GM18526 (cell line): ENCODE measurements around the gene CD99.

Source experiments
- POLR2A ChIP-seq: IDR thresholded peaks from 3 replicates; pipeline ENCODE4 v1.6.1; 2011; ENCODE audit not compliant: insufficient read length; ENCODE audit errors: extremely low read depth

Gene CD99

GRCh38 chrX:2691543-2692220 is 587 bp downstream of the CD99 start:
- TF ChIP-seq POLR2A, result no peak

GRCh38 chrX:2692221-2693112 is 1.4 kb downstream of the CD99 start:
- no peak for TF ChIP-seq POLR2A

- TF ChIP-seq POLR2A, result no peak
Measured at GRCh38 chrX:2693113-2694002, 2.3 kb downstream of the CD99 start.

- TF ChIP-seq POLR2A, result no peak
Measured at GRCh38 chrX:2694914-2695267, 3.8 kb downstream of the CD99 start.

- TF ChIP-seq POLR2A, result no peak
Measured at GRCh38 chrX:2696698-2697215, 5.7 kb downstream of the CD99 start.

GRCh38 chrX:2697306-2697705 is 6.2 kb downstream of the CD99 start:
- no peak for TF ChIP-seq POLR2A

DNA sequence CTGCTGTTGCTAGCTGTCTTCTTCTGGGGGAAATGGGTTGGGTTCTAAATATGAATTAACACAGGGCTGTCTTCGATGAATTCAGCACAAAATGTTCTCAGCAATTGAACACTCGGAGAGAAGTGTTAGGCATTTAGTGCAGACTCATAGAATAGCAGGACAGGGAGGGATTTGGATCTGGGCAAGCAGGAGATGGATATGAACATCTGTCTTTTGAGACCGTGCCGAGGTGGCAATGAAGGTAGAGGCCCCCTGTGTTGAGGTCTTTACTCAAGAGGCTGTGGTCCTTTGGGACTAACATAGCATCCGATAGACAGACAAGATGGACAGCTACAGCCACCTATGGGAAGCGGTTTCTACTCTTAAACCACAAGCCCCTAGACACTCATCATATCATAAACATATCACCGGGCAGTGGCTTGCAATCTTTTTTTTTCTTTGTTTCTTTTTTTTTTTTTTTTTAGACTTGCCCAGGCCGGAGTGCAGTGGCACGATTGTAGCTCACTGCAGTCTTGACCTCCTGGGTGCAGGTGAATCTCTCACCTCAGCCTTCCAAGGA is 6.7 kb downstream of the CD99 start:
- TF ChIP-seq POLR2A, result no peak

DNA sequence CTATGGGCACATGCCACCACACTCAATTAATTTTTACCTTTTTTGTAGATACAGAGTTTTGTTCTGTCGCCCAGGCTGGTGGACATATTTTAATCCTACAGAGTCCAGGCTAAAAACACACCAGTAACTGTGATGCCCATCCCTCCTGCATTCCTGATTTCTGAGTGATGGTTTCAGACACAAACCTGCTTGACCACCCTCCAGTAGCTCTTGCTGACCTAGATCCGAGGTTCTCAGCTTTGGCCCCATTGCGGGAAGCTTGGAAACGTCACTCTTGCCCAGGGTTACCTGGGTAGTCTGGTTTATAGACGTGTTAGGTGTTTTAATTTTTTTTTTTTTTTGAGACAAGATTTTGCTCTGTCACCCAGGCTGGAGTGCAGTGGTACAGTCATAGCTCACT is 7.5 kb downstream of the CD99 start:
- no peak for TF ChIP-seq POLR2A

GRCh38 chrX:2699959-2700358 is 8.9 kb downstream of the CD99 start:
- TF ChIP-seq POLR2A, result no peak

- no peak for TF ChIP-seq POLR2A
Measured at GRCh38 chrX:2700405-2701320, 9.6 kb downstream of the CD99 start.

DNA sequence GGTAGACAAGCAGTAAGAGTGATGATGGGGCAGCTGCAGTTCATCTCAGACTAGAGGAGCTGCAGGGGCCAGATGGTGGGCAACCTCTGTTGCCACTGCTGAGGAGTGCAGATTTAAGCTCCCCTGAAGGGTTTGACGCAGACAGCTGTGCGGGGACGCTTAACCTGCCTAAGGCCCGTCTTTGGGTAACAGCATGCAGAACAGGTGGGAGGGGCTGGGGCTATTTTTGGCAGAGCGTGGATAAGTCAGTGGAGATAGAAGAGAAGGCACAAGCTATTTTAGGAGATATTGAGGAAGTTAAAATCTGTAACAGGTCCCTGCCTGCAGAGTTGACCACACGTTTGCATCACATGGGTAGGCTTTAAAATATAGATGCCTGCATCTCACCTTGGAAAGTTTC is 10.5 kb downstream of the CD99 start:
- no peak for TF ChIP-seq POLR2A

GRCh38 chrX:2703991-2704369 is 12.9 kb downstream of the CD99 start:
- no peak for TF ChIP-seq POLR2A

DNA sequence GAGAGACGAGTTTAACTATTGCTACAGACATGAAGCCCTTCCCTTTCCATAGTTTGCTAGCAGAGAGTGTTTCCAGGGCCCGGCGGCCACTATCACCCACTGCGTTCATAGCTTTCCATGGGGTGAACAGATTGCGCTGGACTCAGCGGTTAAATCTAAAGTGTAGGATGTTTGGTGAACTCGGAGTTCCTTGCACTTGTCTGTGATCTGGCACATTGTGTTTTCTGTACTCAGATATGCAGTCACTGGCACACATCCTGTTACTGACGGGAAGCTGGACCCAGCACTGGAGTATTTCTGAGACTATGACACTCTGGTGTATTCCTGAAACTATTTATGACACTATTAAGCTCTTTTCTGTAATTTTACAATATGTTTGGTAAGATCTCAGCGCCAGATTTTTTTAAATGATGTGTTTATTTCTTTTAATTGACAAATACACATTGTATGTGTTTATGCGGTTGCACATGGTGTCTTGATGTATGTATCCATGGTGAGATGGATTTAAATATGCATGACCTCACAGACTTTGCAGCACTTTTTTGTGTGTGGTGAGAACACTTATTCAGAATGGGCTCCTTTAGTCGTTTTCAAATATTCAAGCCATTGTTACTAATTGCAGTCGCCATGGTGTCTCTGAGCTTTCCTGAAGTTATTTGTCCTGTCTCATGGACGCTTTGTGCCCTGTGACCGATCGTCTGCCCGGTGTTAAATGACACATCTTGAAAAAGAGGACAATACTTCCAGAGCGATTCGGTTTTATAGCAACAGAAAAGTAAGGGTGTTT is 14.1 kb downstream of the CD99 start:
- no peak for TF ChIP-seq POLR2A

- no peak for TF ChIP-seq POLR2A
Measured at GRCh38 chrX:2707334-2707760, 16.3 kb downstream of the CD99 start.

DNA sequence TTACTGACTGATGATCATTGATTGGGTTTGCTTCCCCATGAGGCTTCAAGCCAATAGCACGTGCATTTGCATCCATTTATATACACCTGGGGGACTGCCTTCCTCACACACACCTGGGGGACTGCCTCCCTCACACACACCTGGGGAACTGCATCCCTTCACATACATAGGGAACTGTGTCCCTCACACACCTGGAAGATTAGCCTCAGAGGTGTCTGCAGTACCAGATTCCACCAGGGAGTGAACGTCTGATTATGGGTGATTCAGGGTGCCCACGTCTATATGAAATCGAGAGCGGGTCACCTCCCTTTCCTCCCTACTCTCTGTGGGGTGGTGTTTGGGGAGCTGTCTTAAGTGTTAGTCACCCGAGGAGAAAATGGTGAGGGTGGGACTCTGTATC is 16.9 kb downstream of the CD99 start:
- TF ChIP-seq POLR2A, result no peak
